GM21381 (cell line): ENCODE results near the gene GLDC.

ENCODE experiments used
- ATAC-seq: cut with Tn5 transposase; IDR thresholded peaks from one replicate; pipeline ENCODE4 v1.9.1; 2021; ENCODE audit warnings: mild to moderate bottlenecking, moderate library complexity; ENCODE audit not compliant: unreplicated experiment

GLDC gene

GRCh38 chr9:6525326-6526045, 120.0 kb downstream of the GLDC start:
- ATAC-seq, result no peak

GRCh38 chr9:6522263-6522662, 123.3 kb downstream of the GLDC start:
- ATAC-seq, result no peak

GRCh38 chr9:6512085-6512657, 133.4 kb downstream of the GLDC start:
- ATAC-seq, result no peak

GRCh38 chr9:6506571-6506970, 139.0 kb downstream of the GLDC start:
- ATAC-seq, result no peak

- no peak for ATAC-seq
Observed at GRCh38 chr9:6502399-6502798, 143.1 kb downstream of the GLDC start.

GRCh38 chr9:6501526-6502210, 143.9 kb downstream of the GLDC start:
- no peak for ATAC-seq

GRCh38 chr9:6498982-6499381, 146.5 kb downstream of the GLDC start:
- no peak for ATAC-seq

- no peak for ATAC-seq
Observed at GRCh38 chr9:6495466-6495865, 150.1 kb downstream of the GLDC start.

- ATAC-seq, result no peak
Observed at GRCh38 chr9:6490863-6491262, 154.7 kb downstream of the GLDC start.

- no peak for ATAC-seq
Observed at GRCh38 chr9:6489099-6489498, 156.4 kb downstream of the GLDC start.

- ATAC-seq, result no peak
Observed at GRCh38 chr9:6488395-6488794, 157.1 kb downstream of the GLDC start.

- no peak for ATAC-seq
Observed at GRCh38 chr9:6484210-6484609, 161.3 kb downstream of the GLDC start.
